Stimulated activated naive CD8-positive, alpha-beta T cell treated with anti-CD3 and anti-CD28 coated beads, Interleukin-15, Interleukin-2, amounts not matched to agents 100 U/mL and 50 U/mL, for 24 hours (primary cell): ENCODE data around the gene FOXC1.

Source experiments
- ATAC-seq: fragments of 150-1000 bp; cut with Tn5 transposase; one replicate; pipeline ENCODE4 v1.10.0; 2021
- DNase-seq: peaks from one replicate; pipeline ENCODE4 v3.0.0; 2021

FOXC1 gene

GRCh38 chr6:1612299-1612973 is 2.7 kb downstream of the FOXC1 start:
- DNase-seq: no peak
- ATAC-seq: no peak

- no peak for ATAC-seq
These were observed 3.2 kb downstream of the FOXC1 start for GRCh38 chr6:1612974-1613306.

GRCh38 chr6:1613346-1613687 is 3.6 kb downstream of the FOXC1 start:
- no peak for ATAC-seq
- DNase-seq: no peak

More at GRCh38 chr6:1612974-1613306, 3.2 kb downstream of the FOXC1 start:
- no peak for DNase-seq

GRCh38 chr6:1613688-1614447 is 4.2 kb downstream of the FOXC1 start:
- no peak for DNase-seq
- no peak for ATAC-seq

GRCh38 chr6:1614448-1615150 is 4.9 kb downstream of the FOXC1 start:
- ATAC-seq (no peak), DNase-seq (peak; percentile 21)

- DNase-seq: no peak
These were observed 5.6 kb downstream of the FOXC1 start for GRCh38 chr6:1615151-1615852.

GRCh38 chr6:1615853-1616420 is 6.2 kb downstream of the FOXC1 start:
- no peak for ATAC-seq

More at GRCh38 chr6:1615151-1615852, 5.6 kb downstream of the FOXC1 start:
- ATAC-seq: no peak

GRCh38 chr6:1616701-1617463 is 7.2 kb downstream of the FOXC1 start:
- ATAC-seq: no peak
- DNase-seq: no peak

More at GRCh38 chr6:1615853-1616420, 6.2 kb downstream of the FOXC1 start:
- DNase-seq: no peak

- ATAC-seq (no peak), DNase-seq (no peak)
These were observed 8.0 kb downstream of the FOXC1 start for GRCh38 chr6:1617466-1618310.

- ATAC-seq (no peak), DNase-seq (no peak)
These were observed 8.8 kb downstream of the FOXC1 start for GRCh38 chr6:1618311-1619097.

- no peak for DNase-seq
- ATAC-seq: no peak
These were observed 9.5 kb downstream of the FOXC1 start for GRCh38 chr6:1619098-1619672.

- ATAC-seq (no peak), DNase-seq (peak; percentile 24)
These were observed 10.2 kb downstream of the FOXC1 start for GRCh38 chr6:1619673-1620503.

- DNase-seq: no peak
- no peak for ATAC-seq
These were observed 10.9 kb downstream of the FOXC1 start for GRCh38 chr6:1620504-1621069.

GRCh38 chr6:1621070-1621701 is 11.5 kb downstream of the FOXC1 start:
- ATAC-seq: no peak
- DNase-seq: no peak

GRCh38 chr6:1622220-1622850 is 12.6 kb downstream of the FOXC1 start:
- DNase-seq: no peak
- ATAC-seq: no peak

- no peak for DNase-seq
- no peak for ATAC-seq
These were observed 13.4 kb downstream of the FOXC1 start for GRCh38 chr6:1622851-1623768.
